H1 (cell line): ENCODE data around the gene CD72. TPM values are rescaled to one million over a fixed set of nuclear protein-coding genes. Genes with fewer than 3 reads are reported as not detected.

Experiments used
- SIX5 ChIP-seq: IDR thresholded peaks from 2 replicates; pipeline ENCODE4 v1.6.1; 2011; ENCODE audit warnings: mild to moderate bottlenecking, low read depth, low read length
- TAF1 ChIP-seq: IDR thresholded peaks from 2 replicates; pipeline ENCODE4 v1.6.1; 2011; ENCODE audit warnings: mild to moderate bottlenecking, low read depth, low read length
- polyA plus RNA-seq, 7 experiments: library from polyadenylated mRNA; depleted of rRNA in 3 of 7; stranded (reverse) in 5 of 7; unstranded in 2 of 7; fragments of >200 nt in 5 of 7; fragments of 200-250 nt in 2 of 7; gene quantifications; 1 replicate in 5 of 7; 2 replicates in 1 of 7; 4 replicates in 1 of 7; pipeline versions ENCODE4 v1.2.1 to v1.2.3, GENCODE V29; 2011 to 2013; ENCODE audit warnings: missing spikeins in 2 of 7, mixed read lengths in 2 of 7
- total RNA-seq: library from RNA; stranded (reverse); fragmentation: NEBNext Ultra II Directional; extraction: Animal tissue kit (Norgen Biotek cat#: 25700); gene quantifications from 2 replicates; pipeline ENCODE4 v1.2.1, GENCODE V29; 2021

Gene CD72
- total and polyA plus RNA-seq, 2 of the 8 experiments (the other 6 are each of a cell fraction or from before 2014, with no cell fraction given), result 4.0 to 4.5 TPM

- TF ChIP-seq SIX5, result no peak
- TF ChIP-seq TAF1, result no peak
Measured at GRCh38 chr9:35579130-35579529, 39.1 kb downstream of the CD72 start (continued).
